Left lung (tissue), 10 donors: ENCODE measurements around the gene LDLR. TPM values are rescaled to one million over a fixed set of nuclear protein-coding genes. Genes with fewer than 3 reads are reported as not detected.
"Not testable (repeated sequence)": the region's sequence is repeated elsewhere in the genome, so short reads cannot be mapped to it uniquely, and the experiment has no call there.

ENCODE experiments used
- ATAC-seq: fragments of 200-7000 bp; cut with Tn5 transposase; one replicate; pipeline ENCODE4 v1.9.1; 2020; ENCODE audit warnings: moderate library complexity
- DNase-seq, 4 donors: peaks; one replicate each; pipeline ENCODE4 v3.0.0-alpha.2; 2013 to 2020
- H3K27ac ChIP-seq, 2 donors: fragments of 200-600 bp; sonication (generic) in 1 of 2; one replicate each; pipeline versions ENCODE4 v1.5.0 to v1.8.0; 2020 to 2021
- H3K27me3 ChIP-seq, 2 donors: fragments of 200-600 bp; sonication (generic) in 1 of 2; one replicate each; pipeline versions ENCODE4 v1.5.0 to v1.8.0; 2020 to 2021
- H3K36me3 ChIP-seq, 2 donors: fragments of 200-600 bp; sonication (generic) in 1 of 2; one replicate each; pipeline versions ENCODE4 v1.5.0 to v1.8.0; 2020 to 2021
- H3K4me1 ChIP-seq, 2 donors: fragments of 200-600 bp; one replicate each; pipeline ENCODE4 v1.8.0; 2021
- H3K4me3 ChIP-seq, 2 donors: fragments of 200-600 bp; sonication (generic) in 1 of 2; one replicate each; pipeline versions ENCODE4 v1.5.0 to v1.8.0; 2020 to 2021; ENCODE audit warnings: mild to moderate bottlenecking in 1 of 2
- H3K9me3 ChIP-seq, 2 donors: fragments of 200-600 bp; sonication (generic) in 1 of 2; one replicate each; pipeline versions ENCODE4 v1.5.0 to v1.8.0; 2020 to 2021
- CTCF ChIP-seq, 2 donors: fragments of 200-600 bp; sonication (generic) in 1 of 2; IDR thresholded peaks; one replicate each; pipeline versions ENCODE4 v1.5.0 to v1.8.0; 2021; ENCODE audit warnings: antibody characterized with exemption in 2 of 2
- intact Hi-C, 2 donors: fragments of 100-400 bp; cut with DNase I; formaldehyde crosslinking; loops; one replicate each; pipeline versions ENCODE4 v1.11.2 to v1.14.2; 2022
- polyA plus RNA-seq, 6 donors: library from polyadenylated mRNA; unstranded; fragments of 120-200 nt; gene quantifications; one replicate each; pipeline ENCODE4 v1.2.1, GENCODE V29; 2013; ENCODE audit not compliant: insufficient read length in 6 of 6
- total RNA-seq, 2 donors: library from RNA; stranded (reverse); fragmentation: NEBNext Ultra II Directional; extraction: Animal tissue kit (Norgen Biotek cat#: 25700); gene quantifications; one replicate each; pipeline ENCODE4 v1.2.1, GENCODE V29; 2021
- donor health status: DM: no; HTN: yes; CAD: no.
- donor health status: DM: no; HTN: no; CAD: no.

The LDLR gene
- total and polyA plus RNA-seq, 8 donors: 10.4 to 310 (median 29.6) TPM

- Histone ChIP-seq H3K27ac (no peak overlapping the region), H3K27me3 (no peaks in the 10 kb centered on the region), H3K36me3 (peaks cover 0 to 74% of the 10 kb centered on the region in 2 donors), H3K4me3 (no peak overlapping the region), H3K9me3 (no peaks in the 10 kb centered on the region), H3K4me1 (peaks cover 4 to 7% of the 10 kb centered on the region in 2 donors)
- ATAC-seq: no peak
- no peak for TF ChIP-seq CTCF (IDR thresholded peaks at IDR 0.05)
- DNase-seq: no peak
- intact Hi-C loops: no loop called here
Measured at GRCh38 chr19:11175920-11176319, 86.7 kb downstream of the LDLR start.

- intact Hi-C loops: no loop called here
- no peak for TF ChIP-seq CTCF (IDR thresholded peaks at IDR 0.05)
- H3K36me3 ChIP-seq: peaks cover 0 to 71% of the 10 kb centered on the region in 2 donors
- ATAC-seq: no peak
- no peaks in the 10 kb centered on the region for H3K27me3 ChIP-seq
- H3K27ac ChIP-seq: no peak overlapping the region
- no peaks in the 10 kb centered on the region for H3K9me3 ChIP-seq
- DNase-seq: no peak
- no peak overlapping the region for H3K4me3 ChIP-seq
- H3K4me1 ChIP-seq: peaks cover 4 to 11% of the 10 kb centered on the region in 2 donors
Measured at GRCh38 chr19:11176466-11177193, 87.4 kb downstream of the LDLR start.

GRCh38 chr19:11177592-11177991 lies 88.3 kb downstream of the LDLR start:
- H3K27ac ChIP-seq: no peak overlapping the region
- no peak for TF ChIP-seq CTCF (IDR thresholded peaks at IDR 0.05)
- H3K4me1 ChIP-seq: peaks cover 4 to 11% of the 10 kb centered on the region in 2 donors
- H3K4me3 ChIP-seq: no peak overlapping the region
- H3K36me3 ChIP-seq: peaks cover 0 to 66% of the 10 kb centered on the region in 2 donors
- DNase-seq (no peak), ATAC-seq (no peak)
- no peaks in the 10 kb centered on the region for H3K27me3 ChIP-seq
- H3K9me3 ChIP-seq: no peaks in the 10 kb centered on the region
- intact Hi-C loops: no loop called here

- H3K27ac ChIP-seq: not testable (repeated sequence)
Measured at GRCh38 chr19:11179145-11179465, 89.8 kb downstream of the LDLR start.

GRCh38 chr19:11179716-11180297 lies 90.5 kb downstream of the LDLR start:
- Histone ChIP-seq H3K4me1 (peaks cover 4 to 15% of the 10 kb centered on the region in 2 donors), H3K4me3 (no peak overlapping the region), H3K27ac (peak overlapping the region in 1 of 2 donors; percentile 48), H3K36me3 (peaks cover 0 to 52% of the 10 kb centered on the region in 2 donors), H3K27me3 (no peaks in the 10 kb centered on the region), H3K9me3 (no peaks in the 10 kb centered on the region)
- TF ChIP-seq CTCF (IDR thresholded peaks at IDR 0.05): no peak
- no peak for ATAC-seq
- no peak for DNase-seq
- intact Hi-C loops: no loop called here

More at GRCh38 chr19:11179145-11179465, 89.8 kb downstream of the LDLR start:
- intact Hi-C loops, H3K4me3 ChIP-seq, H3K9me3 ChIP-seq, DNase-seq, ATAC-seq, H3K27me3 ChIP-seq: not testable (repeated sequence)
- H3K36me3 ChIP-seq: peaks cover 0 to 56% of the 10 kb centered on the region in 2 donors
- H3K4me1 ChIP-seq: peaks cover 4 to 11% of the 10 kb centered on the region in 2 donors
